NCI-H460 (cell line): ENCODE measurements around the gene TDRD15. TPM values are rescaled to one million over a fixed set of nuclear protein-coding genes. Genes with fewer than 3 reads are reported as not detected.
"Not testable (repeated sequence)": the region's sequence is repeated elsewhere in the genome, so short reads cannot be mapped to it uniquely, and the experiment has no call there.

ENCODE experiments used
- DNase-seq: peaks from one replicate; pipeline ENCODE4 v3.0.0-alpha.2; 2016; ENCODE audit warnings: low read depth; ENCODE audit errors: extremely low read depth
- polyA plus RNA-seq: library from polyadenylated mRNA; depleted of rRNA; stranded (reverse); fragments of >200 nt; gene quantifications from 2 replicates; pipeline ENCODE4 v1.2.3, GENCODE V29; 2014; cell fraction: nucleus; rRNA removed
- total RNA-seq: library from RNA; depleted of rRNA; stranded (reverse); fragments of >200 nt; shearing (Covaris generic); gene quantifications from 2 replicates; pipeline ENCODE4 v1.2.3, GENCODE V29; 2014; rRNA removed

Gene TDRD15
- not detected in 2 replicates for total RNA-seq
- 0.04 TPM in 1 of 2 replicates, not detected in the other for polyA plus RNA-seq

DNA sequence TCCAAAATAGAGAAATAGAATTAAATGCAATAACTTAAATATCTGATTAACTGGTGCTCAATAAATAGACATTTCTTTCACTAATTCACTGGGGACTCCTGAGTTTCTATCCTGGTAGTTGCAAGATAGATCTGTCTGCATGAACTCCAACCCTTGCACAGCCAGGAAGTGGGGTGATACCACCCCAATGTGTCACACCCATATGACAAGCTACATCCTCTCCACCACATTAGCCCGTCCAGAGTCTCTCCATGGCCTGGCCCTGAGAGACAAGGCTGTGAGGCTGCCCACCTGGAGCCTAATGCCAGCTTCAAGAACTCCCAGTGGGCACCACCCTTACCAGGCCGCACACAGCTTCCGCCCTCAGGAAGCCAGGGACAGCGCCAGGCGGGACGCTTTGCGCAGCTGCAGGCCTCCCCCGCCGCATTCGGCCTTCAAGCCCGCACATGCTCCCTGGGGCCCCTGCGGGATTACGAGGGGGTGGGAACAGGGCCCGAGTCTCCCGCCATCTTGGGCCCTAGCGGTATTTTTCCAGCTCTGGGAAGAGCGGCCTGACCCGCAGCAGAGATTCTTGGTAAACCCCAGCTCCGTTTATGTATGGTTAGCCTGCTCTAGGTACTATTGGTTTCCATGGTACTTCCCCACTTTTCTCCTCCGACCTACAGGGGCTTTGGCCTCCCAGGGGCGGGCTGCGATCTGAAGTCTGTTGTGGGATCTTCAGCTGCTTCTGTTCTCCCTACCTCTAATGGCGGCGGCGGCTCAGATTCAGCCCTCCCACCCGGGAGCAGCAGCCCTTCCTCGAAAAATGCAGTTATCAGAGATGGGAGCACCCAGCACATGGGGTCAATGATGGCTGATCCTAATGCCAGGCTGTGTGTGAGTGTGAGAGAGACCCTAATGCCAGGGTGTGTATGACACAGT lies at the start of gene TDRD15:
TDRD15 (plus strand) TSS at position 496 of the 921 bp plus-strand sequence. CDS start 13,500 bp downstream, outside the sequence.
- DNase-seq, result no peak

DNA sequence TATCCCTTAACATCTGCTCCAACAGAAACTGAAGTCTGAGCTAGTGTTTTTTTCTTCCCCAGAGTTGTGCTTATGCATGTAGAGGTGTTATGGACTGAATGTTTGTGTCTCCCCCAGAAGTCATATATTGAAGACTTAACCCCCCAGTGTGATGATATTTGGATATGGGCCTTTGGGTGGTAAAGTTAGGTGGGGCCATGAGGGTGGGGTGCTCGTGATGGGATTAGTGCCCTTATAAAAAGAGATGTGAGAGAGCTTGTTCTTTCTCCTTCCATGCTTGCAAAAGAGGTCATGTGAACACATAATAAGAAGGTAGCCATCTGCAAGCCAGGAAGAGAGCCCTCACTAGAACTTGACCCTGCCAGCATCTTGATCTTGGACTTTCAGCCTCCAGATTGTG lies 45.5 kb upstream of the TDRD15 start:
- DNase-seq, result no peak

DNA sequence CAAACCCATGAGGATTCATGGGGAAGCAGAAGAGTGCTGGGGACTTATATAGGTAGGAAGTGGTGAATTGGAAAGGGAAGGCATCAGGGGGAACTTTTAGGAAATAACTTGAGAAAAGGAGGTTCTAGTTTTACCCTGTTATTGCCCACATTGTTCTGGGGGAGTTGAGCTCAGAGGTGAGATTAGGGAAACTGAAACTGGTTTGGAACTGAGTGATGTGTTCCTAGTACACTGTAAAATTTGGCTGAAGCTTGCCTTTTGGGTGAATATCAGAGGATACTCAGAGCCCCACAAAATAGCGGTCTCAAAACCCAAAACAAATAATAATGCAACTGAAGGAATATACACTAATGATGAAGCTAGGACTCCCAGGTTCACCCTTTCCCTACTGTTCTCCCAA lies 40.3 kb upstream of the TDRD15 start:
- DNase-seq, result no peak

DNA sequence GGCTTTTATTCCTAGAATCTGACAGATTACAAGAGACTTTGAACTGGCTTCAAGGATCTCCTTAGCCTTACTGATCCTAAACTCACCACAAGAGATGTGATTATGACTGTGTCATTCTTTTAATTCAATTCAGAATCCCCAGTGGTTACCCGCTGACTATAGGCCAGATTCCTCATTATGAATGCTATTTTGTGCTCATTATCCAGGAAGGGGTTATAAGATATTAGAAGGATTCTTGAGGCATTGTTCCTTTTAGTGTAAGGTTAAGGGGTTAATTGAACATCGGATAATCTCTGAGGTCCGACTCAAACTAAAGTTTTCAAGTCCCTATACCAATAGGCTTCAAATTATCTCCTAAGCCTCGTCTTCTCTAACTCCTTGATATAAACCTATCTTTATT lies 39.4 kb upstream of the TDRD15 start:
- no peak for DNase-seq

DNA sequence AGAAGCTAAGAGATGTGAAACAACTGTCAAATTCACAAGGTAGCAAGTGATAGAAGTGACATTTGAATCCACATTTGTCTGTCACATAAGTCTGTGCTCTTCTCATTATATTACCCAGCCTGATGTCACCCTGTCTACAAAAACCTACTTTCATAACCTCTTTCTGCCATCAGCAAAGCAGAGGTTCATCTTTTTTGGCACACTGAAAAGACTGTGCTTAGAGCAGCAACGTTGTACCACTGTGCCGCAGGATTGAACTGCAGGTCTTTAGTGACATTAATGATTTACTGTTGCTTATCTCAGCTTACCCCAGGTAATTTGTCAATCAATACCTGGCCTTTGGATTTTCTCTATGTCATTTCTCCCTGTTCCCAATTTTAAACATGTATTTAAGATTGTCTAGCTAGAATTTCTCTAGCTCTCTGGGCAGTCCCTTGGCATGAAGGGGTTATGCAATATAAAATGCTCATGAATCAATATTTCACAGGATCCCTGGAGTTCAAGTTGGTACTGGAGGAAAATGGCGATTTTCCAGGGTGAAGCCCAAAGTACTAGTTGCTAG lies 31.4 kb upstream of the TDRD15 start:
- no peak for DNase-seq

DNA sequence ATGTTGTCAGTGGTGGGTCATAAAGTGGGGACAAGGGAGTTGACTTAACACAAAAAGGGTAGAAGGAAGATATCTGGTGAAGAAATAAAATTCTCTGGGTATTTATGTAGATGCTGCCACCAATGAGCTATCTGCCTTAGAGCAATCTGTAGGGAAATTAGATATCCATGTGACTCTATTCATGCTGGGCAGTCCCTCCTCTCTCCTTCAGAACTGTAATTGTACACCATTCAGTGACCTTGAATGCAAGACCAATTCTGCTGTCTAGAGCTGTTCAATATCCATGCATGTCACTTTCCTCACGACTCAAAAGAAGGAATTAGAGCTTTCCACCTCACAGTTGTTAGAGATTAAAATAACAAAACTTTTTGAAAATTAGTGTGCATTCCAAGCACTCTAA lies 28.6 kb upstream of the TDRD15 start:
- DNase-seq, result no peak

DNA sequence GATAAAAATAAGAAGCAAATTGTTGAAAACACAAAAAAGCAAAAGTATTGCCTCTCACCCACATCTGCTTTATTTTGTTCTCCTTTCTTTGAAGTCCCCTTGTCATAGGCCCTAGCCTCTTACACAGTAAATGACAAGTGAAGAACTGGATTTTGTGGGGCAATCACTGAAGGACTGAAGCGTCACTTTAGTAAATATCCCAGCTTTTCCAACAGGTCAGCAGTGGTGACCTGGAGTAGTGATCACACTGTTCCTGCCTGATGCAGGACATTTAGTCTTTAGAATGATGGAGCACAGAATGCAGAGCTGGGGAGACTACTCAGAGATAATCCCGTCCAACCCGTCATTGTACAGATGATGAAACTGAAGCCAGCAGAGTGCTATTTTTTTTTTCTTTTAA lies 28.1 kb upstream of the TDRD15 start:
- no peak for DNase-seq

DNA sequence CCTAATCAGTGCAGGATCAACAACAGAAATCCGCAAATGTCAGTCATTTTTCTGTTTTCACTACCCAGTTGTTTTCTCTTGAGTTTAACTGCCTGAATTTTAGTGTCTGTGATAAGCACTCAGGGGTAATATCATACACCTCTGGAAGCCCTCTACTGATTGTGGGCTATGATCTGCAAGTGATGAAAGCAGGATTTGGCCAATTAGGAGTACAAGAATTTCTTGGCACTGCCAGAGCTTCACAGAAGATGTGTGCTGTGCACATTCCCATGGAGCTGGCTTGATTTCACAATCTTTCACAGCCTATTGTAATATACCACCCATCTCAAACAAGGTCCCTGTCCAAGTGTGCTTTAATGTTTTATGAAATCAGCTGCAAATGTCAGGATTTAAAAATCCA lies 27.3 kb upstream of the TDRD15 start:
- DNase-seq, result no peak

DNA sequence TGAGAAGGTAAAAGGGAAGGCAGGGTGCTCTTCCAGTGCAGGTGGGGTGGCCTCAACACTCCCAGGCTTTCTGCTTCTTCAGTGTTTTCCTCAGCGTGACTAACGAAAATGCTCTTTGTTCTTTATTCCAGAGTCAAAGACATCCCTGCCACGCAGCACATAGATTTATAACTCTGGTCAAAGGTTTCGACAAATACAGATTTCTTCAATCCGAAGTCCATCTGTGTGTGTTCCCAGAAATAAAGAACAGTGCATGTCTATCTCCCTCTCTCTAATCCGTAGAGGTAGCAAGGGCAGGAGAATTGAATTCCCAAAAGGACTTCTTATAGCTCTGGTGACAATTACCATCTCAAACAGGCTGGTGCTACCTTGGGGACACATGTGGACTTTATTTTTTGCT lies 26.4 kb upstream of the TDRD15 start:
- DNase-seq, result no peak

DNA sequence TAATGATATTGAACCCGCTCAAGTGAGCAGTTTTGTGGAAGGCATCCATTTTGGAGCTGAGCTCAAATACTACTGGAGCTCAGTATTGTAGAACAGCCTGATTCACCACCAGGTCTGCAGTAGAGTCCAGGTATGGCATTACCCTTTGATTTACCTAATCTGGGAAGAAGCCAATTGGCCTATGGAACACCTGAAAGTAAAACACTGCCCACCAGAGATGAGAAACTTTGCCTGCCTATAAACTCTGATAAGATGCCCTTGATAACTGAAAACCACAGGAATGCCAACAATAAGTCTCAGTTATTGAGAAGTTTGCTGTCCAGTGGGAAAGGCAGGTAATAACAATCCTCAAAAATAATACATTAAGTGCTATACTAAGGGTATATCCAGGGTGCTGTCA lies 25.5 kb upstream of the TDRD15 start:
- no peak for DNase-seq

DNA sequence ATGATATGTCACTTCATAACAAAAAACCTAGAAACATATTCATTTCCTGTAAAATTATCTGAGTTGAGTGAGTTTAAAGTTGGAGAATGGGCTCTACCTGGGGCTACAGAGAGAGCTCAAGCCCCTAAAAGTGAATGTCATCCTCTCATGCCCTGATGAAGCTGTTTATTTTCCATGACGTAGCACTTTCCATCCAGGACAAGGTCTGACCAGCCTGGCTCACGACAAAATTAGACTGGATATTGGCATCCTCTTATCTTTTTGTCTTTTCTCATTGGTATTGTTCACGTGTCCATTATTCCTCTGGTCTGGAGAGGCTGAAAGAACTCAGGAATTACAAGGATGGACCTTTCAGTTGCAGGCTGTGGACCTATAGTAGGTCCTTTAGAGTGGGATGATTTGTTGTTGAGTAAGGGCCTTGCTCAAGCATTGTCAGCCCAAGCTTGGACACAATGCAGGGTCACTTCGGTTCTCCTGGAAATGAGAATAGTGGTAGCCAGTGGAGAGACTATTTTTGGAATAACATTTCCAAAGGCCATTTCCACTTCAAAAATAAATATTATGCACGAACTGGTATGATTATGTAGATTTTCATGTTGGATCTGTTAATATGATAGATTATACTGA lies 24.4 kb upstream of the TDRD15 start:
- DNase-seq, result no peak

DNA sequence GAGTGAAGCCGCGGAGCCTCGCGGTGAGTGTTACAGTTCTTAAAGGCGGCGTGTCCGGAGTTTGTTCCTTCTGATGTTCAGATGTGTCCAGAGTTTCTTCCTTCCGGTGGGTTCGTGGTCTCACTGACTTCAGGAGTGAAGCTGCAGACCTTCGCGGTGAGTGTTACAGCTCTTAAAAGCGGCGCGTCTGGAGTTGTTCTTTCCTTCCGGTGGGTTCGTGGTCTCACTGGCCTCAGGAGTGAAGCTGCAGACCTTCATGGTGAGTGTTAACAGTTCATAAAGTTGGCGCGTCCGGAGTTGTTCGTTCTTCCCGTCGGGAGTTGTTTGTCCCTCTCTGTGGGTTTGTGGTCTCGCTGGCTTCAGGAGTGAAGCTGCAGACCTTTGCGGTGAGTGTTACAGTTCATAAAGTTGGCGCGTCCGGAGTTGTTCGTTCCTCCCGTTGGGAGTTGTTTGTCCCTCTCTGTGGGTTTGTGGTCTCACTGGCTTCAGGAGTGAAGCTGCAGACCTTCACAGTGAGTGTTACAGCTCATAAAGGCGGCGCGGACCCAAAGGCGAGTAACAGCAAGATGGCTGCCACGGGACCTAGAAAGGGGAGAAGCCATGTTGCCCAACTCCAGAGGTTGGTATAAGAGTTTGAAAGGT lies 22.1 kb upstream of the TDRD15 start:
- DNase-seq, result not testable (repeated sequence)

DNA sequence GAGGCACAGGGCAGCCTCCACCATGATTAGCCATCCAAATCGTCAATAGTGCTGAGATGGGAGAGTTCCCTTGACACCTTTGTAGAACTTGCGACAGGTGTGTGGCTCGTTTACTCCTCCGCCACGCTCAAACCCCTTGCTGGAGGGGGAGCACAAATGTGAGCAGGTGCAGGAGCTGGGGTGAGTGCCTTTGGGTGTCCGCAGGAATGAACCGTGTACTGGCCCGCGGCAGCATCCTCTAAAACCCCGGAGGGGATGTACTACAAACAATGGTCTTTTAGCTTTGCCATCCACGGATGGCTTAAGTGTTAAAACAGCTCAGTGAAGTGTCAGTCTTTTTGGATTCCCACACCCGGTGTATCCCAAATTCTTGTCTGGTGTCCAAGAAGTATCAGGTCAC lies 21.4 kb upstream of the TDRD15 start:
- DNase-seq, result no peak

DNA sequence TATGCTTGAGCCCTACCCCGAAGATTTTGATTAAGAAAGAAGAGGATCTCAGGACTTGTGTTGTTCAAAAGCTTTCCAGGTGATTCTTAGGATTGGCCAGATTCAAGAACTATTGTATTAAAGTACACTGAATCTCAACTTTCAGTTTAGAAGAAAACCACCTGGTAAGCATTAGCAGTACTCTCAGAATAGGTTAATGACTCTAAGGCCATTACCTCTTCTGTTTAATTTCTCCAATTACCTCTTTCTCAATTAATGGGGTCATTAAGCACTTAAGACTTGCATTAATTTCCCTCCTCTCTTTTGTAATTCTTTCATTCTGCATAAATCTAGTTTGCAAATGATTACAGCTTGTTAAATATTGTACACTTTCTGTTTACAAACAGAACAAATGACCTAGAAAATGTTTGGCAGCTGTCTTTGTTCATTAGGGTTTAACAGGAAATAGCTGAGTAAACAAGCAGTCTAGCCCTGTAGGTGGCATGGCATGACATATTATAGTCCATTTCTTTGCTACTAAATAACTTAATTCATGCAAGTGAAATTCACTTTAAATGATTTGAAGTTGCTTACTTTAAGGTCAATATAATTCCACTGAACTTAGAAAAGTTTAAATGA lies 20.4 kb upstream of the TDRD15 start:
- DNase-seq, result no peak

DNA sequence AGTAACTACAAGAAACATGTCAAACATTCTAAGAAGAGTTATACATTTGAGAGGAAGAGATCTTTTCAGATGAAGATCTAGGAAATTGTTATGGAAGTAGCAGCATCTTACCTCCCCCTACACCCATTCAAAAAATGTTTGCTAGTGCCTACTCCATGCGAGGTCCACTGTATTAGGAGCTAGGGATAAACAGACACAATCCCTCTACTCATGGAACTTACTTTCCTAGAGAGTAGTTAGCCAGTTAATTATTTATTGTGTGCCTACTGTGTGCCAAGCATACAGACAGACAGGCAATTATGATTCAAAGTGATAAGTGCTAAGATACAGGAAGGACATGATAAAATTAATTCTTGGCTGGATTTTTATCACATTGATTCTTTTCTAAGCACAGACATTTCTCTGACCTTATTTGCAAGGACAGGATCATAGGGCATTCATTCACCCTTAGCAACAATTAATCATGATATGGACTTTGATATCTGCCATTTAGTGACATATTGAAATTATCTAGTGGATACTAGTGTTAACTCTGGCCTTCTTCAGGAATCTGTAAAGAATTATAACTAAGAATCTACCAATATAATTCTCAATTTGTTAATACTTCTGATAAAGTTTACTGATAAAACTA lies 19.6 kb upstream of the TDRD15 start:
- DNase-seq, result no peak

DNA sequence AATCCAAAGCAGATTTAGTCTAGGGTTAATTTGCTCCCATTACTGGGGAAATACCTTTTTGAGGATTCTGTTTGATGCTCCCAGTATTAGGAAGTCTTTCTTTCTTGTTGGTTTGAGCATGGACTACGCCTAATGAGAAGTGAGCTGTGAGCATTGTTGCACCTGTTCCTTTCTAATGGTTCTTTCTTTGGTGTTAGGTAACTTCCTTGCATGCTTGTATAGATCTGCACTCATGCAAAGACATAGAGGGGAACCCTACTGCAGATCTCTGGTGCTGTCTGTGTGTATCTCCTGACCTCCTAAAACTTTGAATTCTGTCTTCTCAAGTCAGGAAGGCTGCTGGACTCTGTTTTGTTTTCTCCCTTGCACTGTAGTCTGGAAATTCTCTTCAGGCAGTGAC lies 12.8 kb upstream of the TDRD15 start:
- DNase-seq, result no peak

DNA sequence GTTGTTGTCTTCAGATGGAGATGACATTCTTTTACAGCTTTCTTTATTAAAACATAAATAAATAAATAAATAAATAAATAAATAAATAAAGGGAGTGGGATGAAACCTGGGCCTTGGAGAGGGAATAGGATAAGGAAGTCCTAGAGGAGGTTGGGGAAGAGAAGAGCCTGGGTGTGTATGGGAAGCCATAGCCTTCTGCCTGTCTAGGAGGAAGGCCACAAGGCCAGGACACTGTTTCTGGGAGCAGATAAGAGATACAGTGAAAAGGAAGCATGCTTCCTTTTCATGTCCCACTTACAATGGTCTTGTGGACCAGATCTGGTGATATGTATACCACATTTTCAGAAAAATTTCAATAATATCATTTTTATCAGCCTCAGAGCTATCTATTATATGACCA lies 6.1 kb upstream of the TDRD15 start:
- no peak for DNase-seq

DNA sequence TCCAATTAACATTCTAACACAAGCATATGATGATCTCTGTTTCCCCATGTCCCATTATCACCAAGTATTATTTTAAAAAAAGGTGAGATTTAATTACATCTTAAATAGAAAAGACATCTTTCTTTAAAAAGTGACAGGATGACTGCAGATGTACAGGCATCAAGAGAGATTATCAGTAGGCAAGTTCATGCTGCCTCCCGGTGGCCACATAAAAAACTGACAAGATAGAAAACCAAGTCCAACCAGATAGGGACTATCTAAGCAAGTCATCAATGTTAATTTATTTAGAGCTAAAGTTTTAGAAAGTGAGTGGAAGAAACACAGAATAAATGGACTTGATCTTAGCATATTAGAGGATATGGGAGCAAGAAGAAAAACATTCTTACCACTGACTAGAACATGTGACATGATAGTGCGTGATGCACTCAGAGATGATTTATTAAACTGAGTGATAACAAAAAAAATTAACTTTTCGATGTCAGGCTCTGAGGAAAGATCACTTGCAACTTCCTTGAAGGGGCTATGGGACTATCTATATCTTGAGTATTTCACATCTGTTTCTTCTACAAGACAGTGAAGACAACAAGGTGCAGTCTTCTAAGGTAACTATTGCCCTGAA lies 5.4 kb upstream of the TDRD15 start:
- peak; percentile 24 for DNase-seq

DNA sequence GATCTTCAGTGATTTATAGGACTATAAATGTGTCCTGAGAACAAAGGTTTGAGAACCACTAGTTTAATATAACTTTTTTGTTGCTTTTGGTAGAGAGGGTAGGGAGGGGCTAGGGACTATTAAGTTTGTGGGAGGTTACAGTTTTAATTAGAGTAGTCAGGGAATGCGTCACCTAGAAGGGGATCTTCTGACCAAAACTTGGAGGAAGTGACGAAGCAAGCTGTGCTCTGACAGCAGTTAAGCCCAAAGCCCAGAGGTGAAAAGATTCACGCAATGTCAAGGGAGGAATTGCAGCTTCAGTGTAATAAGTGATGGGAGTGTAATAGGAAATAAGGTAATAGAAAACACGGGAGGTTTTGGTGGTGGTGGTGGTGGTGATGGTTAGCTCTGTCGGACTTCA lies 8.1 kb downstream of the TDRD15 start:
- DNase-seq, result no peak

DNA sequence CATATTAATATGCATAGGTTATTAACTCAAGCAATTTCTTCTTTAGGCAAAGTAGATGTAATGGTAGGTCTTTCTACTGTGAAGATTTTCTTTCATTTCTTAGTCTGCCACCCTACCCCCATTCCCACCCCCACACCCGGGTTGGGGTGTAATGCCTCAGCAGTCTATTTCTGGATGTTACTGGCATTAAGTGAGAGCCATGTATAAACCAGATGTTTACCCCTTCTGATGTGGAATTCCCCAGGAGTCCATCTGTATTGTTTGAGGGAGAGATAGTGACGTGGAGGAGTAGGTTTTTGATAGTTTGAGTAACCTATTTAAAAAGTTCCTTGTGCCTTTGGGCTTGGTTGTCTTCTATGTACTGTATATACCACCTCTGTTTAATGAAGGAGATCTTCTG lies 11.8 kb downstream of the TDRD15 start:
- DNase-seq, result no peak
